SK-N-MC (cell line): Measurements from ENCODE around the gene EHMT2.

ENCODE experiments used
- EZH2 ChIP-seq: fragments of 200-600 bp; sonication (generic); IDR thresholded peaks from one replicate; pipeline ENCODE4 v1.6.1; 2017; ENCODE audit warnings: antibody characterized with exemption
- FOXP2 ChIP-seq: optimal IDR thresholded peaks from 2 replicates; pipeline ENCODE3; 2011; ENCODE audit warnings: mild to moderate bottlenecking, moderate library complexity; ENCODE audit not compliant: insufficient read depth; ENCODE audit errors: extremely low read length, control extremely low read depth

DNA sequence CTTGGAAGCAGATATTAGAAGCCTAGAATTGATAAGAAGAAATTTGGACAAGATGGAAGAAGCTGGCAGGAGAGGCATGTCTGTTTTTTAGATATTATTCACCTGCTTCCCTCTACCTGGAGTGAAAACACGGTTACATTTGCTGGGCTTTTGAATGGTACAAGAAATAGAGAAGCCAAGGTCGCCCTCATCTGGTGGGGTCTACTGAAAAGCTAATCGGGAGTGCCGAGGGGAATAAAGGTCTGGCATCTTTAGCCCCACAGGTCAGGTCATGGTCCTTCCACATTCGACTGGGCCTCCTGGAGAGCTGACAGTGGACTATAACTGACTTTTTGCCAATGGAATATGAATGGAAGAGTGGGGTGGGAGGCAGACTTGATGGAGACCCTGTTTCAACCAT is 25.4 kb upstream of the EHMT2 start:
- no peak for TF ChIP-seq EZH2
- no peak for TF ChIP-seq FOXP2
